ENCODE measurements around the gene TMEM270. TPM values are rescaled to one million over a fixed set of nuclear protein-coding genes. Genes with fewer than 3 reads are reported as not detected.
"Not testable (repeated sequence)": the region's sequence is repeated elsewhere in the genome, so short reads cannot be mapped to it uniquely, and the experiment has no call there.

The TMEM270 gene
- total RNA-seq, 1 donor from 2014 or later = not detected

DNA sequence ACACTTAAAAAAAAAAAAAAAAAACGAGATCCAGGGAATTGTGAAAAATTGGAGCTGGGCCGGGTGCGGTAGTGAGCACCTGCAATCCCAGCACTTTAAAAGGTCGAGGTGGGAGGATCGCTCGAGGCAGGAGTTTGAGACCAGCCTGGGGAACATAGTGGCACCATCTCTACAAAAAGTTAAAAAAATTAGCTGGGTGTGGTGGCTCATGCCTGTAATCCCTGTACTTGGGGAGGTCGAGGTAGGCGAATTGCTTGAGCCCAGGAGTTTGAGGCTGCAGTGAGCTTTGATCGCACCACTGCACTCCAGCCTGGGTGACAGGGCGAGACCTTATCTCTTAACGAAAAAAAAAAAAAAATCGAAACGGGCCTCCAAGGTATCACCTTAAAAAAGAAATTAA is 28.2 kb upstream of the TMEM270 start:
- Mint-ChIP-seq H3K4me3 (no peak overlapping the region), H3K4me1 (peaks cover 39% of the 10 kb centered on the region), H3K27ac (no peak overlapping the region), H3K36me3 (no peaks in the 10 kb centered on the region), H3K9me3 (no peaks in the 10 kb centered on the region), H3K27me3 (ENCODE audit: insufficient read depth, low read depth) (peaks cover 15% of the 10 kb centered on the region)
- H2AFZ ChIP-seq (replicated peaks) = no peak overlapping the region
- H3K79me2 ChIP-seq (ENCODE audit: low read depth) = no peaks in the 10 kb centered on the region
- no peaks in the 10 kb centered on the region for H3K9me3 ChIP-seq (ENCODE audit: low read depth)
- no peak overlapping the region for H3K4me3 ChIP-seq
- no peak for DNase-seq (ENCODE audit: low spot score)
- H3K4me2 ChIP-seq = no peak overlapping the region
- H3K9ac ChIP-seq = no peak overlapping the region
- H3K27ac ChIP-seq = no peak overlapping the region
- H4K20me1 ChIP-seq (ENCODE audit: low read depth) = no peaks in the 10 kb centered on the region
- no peaks in the 10 kb centered on the region for H3K36me3 ChIP-seq
- H3F3A ChIP-seq (ENCODE audit: low read depth) = peaks cover 20% of the 10 kb centered on the region
- H3K4me1 ChIP-seq = peaks cover 36% of the 10 kb centered on the region
- TF ChIP-seq EZH2phosphoT487 (IDR thresholded peaks at IDR 0.05) = no peak
- no peak for TF ChIP-seq EZH2 (IDR thresholded peaks at IDR 0.05)
- TF ChIP-seq, protein P1, sequence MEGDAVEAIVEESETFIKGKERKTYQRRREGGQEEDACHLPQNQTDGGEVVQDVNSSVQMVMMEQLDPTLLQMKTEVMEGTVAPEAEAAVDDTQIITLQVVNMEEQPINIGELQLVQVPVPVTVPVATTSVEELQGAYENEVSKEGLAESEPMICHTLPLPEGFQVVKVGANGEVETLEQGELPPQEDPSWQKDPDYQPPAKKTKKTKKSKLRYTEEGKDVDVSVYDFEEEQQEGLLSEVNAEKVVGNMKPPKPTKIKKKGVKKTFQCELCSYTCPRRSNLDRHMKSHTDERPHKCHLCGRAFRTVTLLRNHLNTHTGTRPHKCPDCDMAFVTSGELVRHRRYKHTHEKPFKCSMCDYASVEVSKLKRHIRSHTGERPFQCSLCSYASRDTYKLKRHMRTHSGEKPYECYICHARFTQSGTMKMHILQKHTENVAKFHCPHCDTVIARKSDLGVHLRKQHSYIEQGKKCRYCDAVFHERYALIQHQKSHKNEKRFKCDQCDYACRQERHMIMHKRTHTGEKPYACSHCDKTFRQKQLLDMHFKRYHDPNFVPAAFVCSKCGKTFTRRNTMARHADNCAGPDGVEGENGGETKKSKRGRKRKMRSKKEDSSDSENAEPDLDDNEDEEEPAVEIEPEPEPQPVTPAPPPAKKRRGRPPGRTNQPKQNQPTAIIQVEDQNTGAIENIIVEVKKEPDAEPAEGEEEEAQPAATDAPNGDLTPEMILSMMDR (IDR thresholded peaks at IDR 0.05) = no peak
- peaks cover 9% of the 10 kb centered on the region for H3K27me3 ChIP-seq

DNA sequence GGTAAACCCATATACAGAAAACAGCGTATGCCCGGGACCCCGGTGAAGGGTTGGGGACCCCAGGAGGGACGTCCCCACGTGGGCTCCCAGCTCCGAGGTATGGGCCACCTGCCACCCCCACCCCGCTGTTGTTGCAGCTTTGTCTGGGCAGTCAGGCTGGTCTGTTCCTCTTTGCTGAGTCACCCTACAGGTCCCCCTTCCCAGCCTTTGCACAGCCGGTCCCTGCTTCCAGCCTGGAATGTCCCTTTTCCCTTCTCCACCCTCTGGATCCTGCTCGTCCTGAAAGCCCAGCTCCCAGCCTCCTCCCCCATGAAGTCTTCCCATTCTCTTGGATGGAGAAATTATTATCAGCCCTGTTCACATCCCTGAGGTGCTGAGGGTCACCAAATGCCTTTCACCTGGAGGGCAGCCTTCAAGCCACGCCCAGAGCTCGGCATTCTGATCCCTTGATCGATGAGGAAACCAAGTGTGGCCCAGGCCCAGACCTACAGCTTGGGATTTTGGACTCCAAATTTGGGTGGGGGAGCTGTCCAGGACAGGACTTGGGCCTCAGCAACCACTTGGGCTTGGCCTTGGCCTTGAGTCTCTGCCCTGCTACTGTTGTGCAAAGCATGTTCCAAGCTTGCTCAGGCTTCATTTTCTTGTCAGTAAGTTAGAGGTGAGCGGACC is 27.6 kb upstream of the TMEM270 start:
- Histone ChIP-seq H3K79me2 (ENCODE audit: low read depth) (no peaks in the 10 kb centered on the region), H3K4me1 (peaks cover 32% of the 10 kb centered on the region), H3K9me3 (ENCODE audit: low read depth) (no peaks in the 10 kb centered on the region), H3K9ac (no peak overlapping the region), H3K36me3 (no peaks in the 10 kb centered on the region), H3K27me3 (peaks cover 9% of the 10 kb centered on the region), H3K4me3 (no peak overlapping the region), H3K27ac (no peak overlapping the region), H3K4me2 (no peak overlapping the region), H4K20me1 (ENCODE audit: low read depth) (no peaks in the 10 kb centered on the region), H3F3A (ENCODE audit: low read depth) (peaks cover 20% of the 10 kb centered on the region), H2AFZ (replicated peaks) (no peak overlapping the region)
- no peaks in the 10 kb centered on the region for H3K36me3 Mint-ChIP-seq
- no peak for TF ChIP-seq EZH2 (IDR thresholded peaks at IDR 0.05)
- no peak for TF ChIP-seq EZH2phosphoT487 (IDR thresholded peaks at IDR 0.05)
- TF ChIP-seq, protein P1 (IDR thresholded peaks at IDR 0.05) = no peak
- H3K27me3 Mint-ChIP-seq (ENCODE audit: insufficient read depth, low read depth) = peaks cover 15% of the 10 kb centered on the region
- no peak overlapping the region for H3K4me3 Mint-ChIP-seq
- peaks cover 38% of the 10 kb centered on the region for H3K4me1 Mint-ChIP-seq
- no peak for DNase-seq (ENCODE audit: low spot score)
- H3K27ac Mint-ChIP-seq = peak overlapping the region; percentile 76
- no peaks in the 10 kb centered on the region for H3K9me3 Mint-ChIP-seq

DNA sequence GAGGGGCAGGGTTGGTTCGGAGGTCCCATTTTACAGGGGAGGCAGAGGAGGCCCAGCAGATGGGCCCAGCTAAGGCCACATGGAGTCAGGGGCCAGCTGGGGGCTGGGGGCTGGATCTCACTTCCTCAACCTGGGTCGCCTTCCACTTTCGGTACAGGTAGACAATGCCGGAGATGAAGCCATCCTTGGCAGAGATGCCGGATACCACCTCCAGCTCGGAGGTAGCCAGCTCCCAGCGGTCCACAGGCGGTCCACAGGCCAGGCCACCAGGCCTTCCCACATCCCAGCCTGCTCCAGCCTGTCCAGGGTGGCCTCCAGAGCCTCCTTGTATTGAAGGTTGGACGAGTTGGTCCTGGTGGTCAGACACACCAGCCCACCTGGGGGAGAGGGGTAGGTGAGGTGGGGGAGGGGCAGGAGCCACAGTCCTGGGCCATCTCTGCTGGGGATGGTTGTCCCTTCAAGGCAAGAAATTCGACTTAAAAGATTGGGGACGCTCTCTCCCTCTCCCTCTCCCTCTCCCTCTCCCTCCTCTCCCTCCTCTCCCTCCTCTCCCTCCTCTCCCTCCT is 26.2 kb upstream of the TMEM270 start:
- no peaks in the 10 kb centered on the region for H3K36me3 ChIP-seq
- H2AFZ ChIP-seq (replicated peaks) = no peak overlapping the region
- no peaks in the 10 kb centered on the region for H4K20me1 ChIP-seq (ENCODE audit: low read depth)
- peaks cover 26% of the 10 kb centered on the region for H3K4me1 ChIP-seq
- Mint-ChIP-seq H3K4me1 (peaks cover 32% of the 10 kb centered on the region), H3K4me3 (no peak overlapping the region), H3K36me3 (no peaks in the 10 kb centered on the region), H3K27me3 (ENCODE audit: insufficient read depth, low read depth) (peaks cover 8% of the 10 kb centered on the region), H3K9me3 (no peaks in the 10 kb centered on the region), H3K27ac (no peak overlapping the region)
- DNase-seq (ENCODE audit: low spot score) = no peak
- peaks cover 9% of the 10 kb centered on the region for H3K27me3 ChIP-seq
- no peak overlapping the region for H3K4me3 ChIP-seq
- no peak overlapping the region for H3K4me2 ChIP-seq
- H3K9ac ChIP-seq = no peak overlapping the region
- TF ChIP-seq EZH2 (IDR thresholded peaks at IDR 0.05) (no peak), EZH2phosphoT487 (IDR thresholded peaks at IDR 0.05) (no peak)
- TF ChIP-seq, protein P1 (IDR thresholded peaks at IDR 0.05) = no peak
- H3K9me3 ChIP-seq (ENCODE audit: low read depth) = no peaks in the 10 kb centered on the region
- H3K79me2 ChIP-seq (ENCODE audit: low read depth) = no peaks in the 10 kb centered on the region
- H3F3A ChIP-seq (ENCODE audit: low read depth) = peaks cover 20% of the 10 kb centered on the region
- H3K27ac ChIP-seq = no peak overlapping the region

DNA sequence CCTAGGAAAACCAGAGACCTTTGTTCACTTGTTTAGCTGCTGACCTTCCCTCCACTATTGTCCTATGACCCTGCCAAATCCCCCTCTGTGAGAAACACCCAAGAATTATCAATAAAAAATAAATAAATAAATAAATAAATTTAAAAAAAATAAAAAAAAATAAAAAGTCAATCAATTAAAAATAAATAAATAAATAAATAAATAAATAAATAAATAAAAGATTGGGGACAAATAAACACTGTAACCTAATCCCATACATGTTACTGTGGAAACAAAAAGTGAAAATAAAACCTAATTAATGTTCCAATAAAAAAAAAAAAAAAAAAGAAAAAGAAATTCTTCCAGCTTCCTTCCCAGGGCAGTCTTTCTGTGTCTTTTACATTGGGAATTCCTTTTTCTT is 23.8 kb upstream of the TMEM270 start:
- not testable (repeated sequence) for H3K4me3 ChIP-seq; H3K27me3 Mint-ChIP-seq (ENCODE audit: insufficient read depth, low read depth); H3K9me3 Mint-ChIP-seq; H3K9me3 ChIP-seq (ENCODE audit: low read depth); DNase-seq (ENCODE audit: low spot score); H3K27ac ChIP-seq; H3K36me3 Mint-ChIP-seq; H3K4me2 ChIP-seq; H3K9ac ChIP-seq; H3K4me3 Mint-ChIP-seq; H3F3A ChIP-seq (ENCODE audit: low read depth); H3K36me3 ChIP-seq; H3K4me1 Mint-ChIP-seq; H4K20me1 ChIP-seq (ENCODE audit: low read depth); H3K4me1 ChIP-seq; H3K27me3 ChIP-seq; H3K27ac Mint-ChIP-seq; H2AFZ ChIP-seq (replicated peaks); H3K79me2 ChIP-seq (ENCODE audit: low read depth)

Data from neural progenitor cell (in vitro differentiated cells).